Panc1 (cell line): Measurements from ENCODE around the gene B3GLCT. TPM values are rescaled to one million over a fixed set of nuclear protein-coding genes. Genes with fewer than 3 reads are reported as not detected.

Experiments
- ATAC-seq: fragments of 200-7000 bp; cut with Tn5 transposase; 2 replicates; pipeline ENCODE4 v1.9.1; 2020; ENCODE audit warnings: mild to moderate bottlenecking, moderate library complexity
- BruUV-seq: library from RNA; stranded (reverse); fragments of 400-500 nt; replicated peaks from 2 replicates; lab custom pipeline; 2021; lab: Mats Ljungman, UMichigan
- CTCF ChIA-PET: fragments of 300-600 bp; sonication (Branson Sonifier 250); formaldehyde crosslinking; loops from one replicate; lab custom pipeline; 2022; ENCODE audit warnings: antibody characterized with exemption; lab: Charles Lee
- POLR2A ChIA-PET: fragments of 300-600 bp; sonication (Branson Sonifier 250); formaldehyde crosslinking; loops from one replicate; lab custom pipeline; 2022; ENCODE audit warnings: antibody characterized with exemption; lab: Charles Lee
- DNase-seq: peaks from one replicate; pipeline ENCODE4 v3.0.0-alpha.2; 2010; ENCODE audit warnings: low read depth, low spot score
- H3K27ac ChIP-seq: 2 replicates; pipeline ENCODE4 v1.5.1; 2011; ENCODE audit warnings: mild to moderate bottlenecking, low read length, inconsistent platforms
- H3K27me3 ChIP-seq: fragments of 200-500 bp; sonication (Bioruptor generic); 2 replicates; pipeline ENCODE4 v1.6.0; 2014; ENCODE audit warnings: low read length, inconsistent platforms; ENCODE audit not compliant: control insufficient read depth, insufficient read depth
- H3K36me3 ChIP-seq: fragments of 200-500 bp; sonication (Bioruptor generic); 2 replicates; pipeline ENCODE4 v1.5.1; 2014; ENCODE audit warnings: inconsistent platforms, mild to moderate bottlenecking, low read length, moderate library complexity; ENCODE audit not compliant: control insufficient read depth, insufficient read depth
- H3K4me1 ChIP-seq: 2 replicates; pipeline ENCODE4 v1.5.1; 2011; ENCODE audit warnings: inconsistent platforms, mild to moderate bottlenecking, low read length, moderate library complexity; ENCODE audit not compliant: control insufficient read depth, insufficient read depth
- H3K4me3 ChIP-seq, 2 experiments: 2 replicates each; pipeline ENCODE4 v1.5.1; 2011 to 2012; ENCODE audit warnings: low read depth in 2 of 2, low read length in 2 of 2, mild to moderate bottlenecking in 2 of 2, inconsistent platforms in 1 of 2, moderate library complexity in 1 of 2
- H3K9me3 ChIP-seq: fragments of 200-500 bp; sonication (Bioruptor generic); 2 replicates; pipeline ENCODE4 v1.5.1; 2014; ENCODE audit warnings: low read depth, mild to moderate bottlenecking, inconsistent platforms, low read length, moderate library complexity; ENCODE audit not compliant: control insufficient read depth, insufficient read depth
- CTCF ChIP-seq: fragments of 450-650 bp; IDR thresholded peaks from 2 replicates; pipeline ENCODE4 v1.5.1; 2017; ENCODE audit warnings: mild to moderate bottlenecking
- POLR2AphosphoS5 ChIP-seq: IDR thresholded peaks from 2 replicates; pipeline ENCODE4 v1.6.1; 2012; ENCODE audit warnings: mild to moderate bottlenecking, low read depth, low read length, moderate library complexity
- REST ChIP-seq, 2 experiments: IDR thresholded peaks; 2 replicates each; pipeline ENCODE4 v1.6.1; 2011 to 2012; ENCODE audit warnings: low read depth in 2 of 2, control low read depth in 1 of 2, low read length in 1 of 2, mild to moderate bottlenecking in 1 of 2, moderate library complexity in 1 of 2; ENCODE audit not compliant: insufficient read depth in 1 of 2
- SIN3A ChIP-seq: IDR thresholded peaks from 2 replicates; pipeline ENCODE4 v1.6.1; 2012; ENCODE audit warnings: low read depth, mild to moderate bottlenecking, low read length, moderate library complexity, borderline replicate concordance; ENCODE audit not compliant: insufficient read depth
- TCF7L2 ChIP-seq: IDR thresholded peaks from 2 replicates; pipeline ENCODE4 v1.6.1; 2011; ENCODE audit warnings: mild to moderate bottlenecking, low read depth, low read length, inconsistent platforms
- in situ Hi-C: cut with HindIII; loops from 2 replicates; pipeline ENCODE4 v1.10.0; 2016; ENCODE audit warnings: low sequenced_read_pairs, low pct_unique_long_range_greater_than_20kb
- intact Hi-C: fragments of 100-400 bp; cut with micrococcal nuclease; formaldehyde crosslinking; loops from one replicate; pipeline ENCODE4 v1.10.0; 2022; ENCODE audit not compliant: unreplicated experiment
- total RNA-seq: library from RNA; stranded (reverse); gene quantifications from one replicate; pipeline ENCODE4 v1.2.1, GENCODE V29; 2021; ENCODE audit not compliant: unreplicated experiment

The B3GLCT gene
- total RNA-seq, 1 experiment from 2014 or later, result 16.5 TPM

GRCh38 chr13:31162151-31163008 is 37.4 kb upstream of the B3GLCT start:
- ChIA-PET CTCF (no interaction called here), POLR2A (no interaction called here)
- H3K4me3 ChIP-seq, result peak overlapping the region; percentile 85
- BruUV-seq, result TSS peak; percentile 98
- H3K27ac ChIP-seq, result peak overlapping the region; percentile 88
- H3K9me3 ChIP-seq, result no peaks in the 10 kb centered on the region
- 0 out of 2 replicates have a peak, but pooled peaks have one; percentile 4 for TF ChIP-seq SIN3A
- TF ChIP-seq REST (IDR thresholded peaks at IDR 0.05; ENCODE audit: insufficient read depth in 1 of 2, low read depth in 2 of 2, low read length in 1 of 2), result no peak
- TF ChIP-seq POLR2AphosphoS5, result peak; percentile 5; the same call in 1 of the 2 replicates
- peak; percentile 32; the same call in 1 of the 2 replicates for TF ChIP-seq TCF7L2
- peak; percentile 78 for DNase-seq
- ATAC-seq, result peak; percentile 97
- H3K27me3 ChIP-seq, result no peaks in the 10 kb centered on the region
- H3K4me1 ChIP-seq, result peaks cover 6% of the 10 kb centered on the region; the same call in 1 of the 2 replicates
- peaks cover 12% of the 10 kb centered on the region for H3K36me3 ChIP-seq
- in situ Hi-C loops, result no loop called here
- intact Hi-C loops, result no loop called here

DNA sequence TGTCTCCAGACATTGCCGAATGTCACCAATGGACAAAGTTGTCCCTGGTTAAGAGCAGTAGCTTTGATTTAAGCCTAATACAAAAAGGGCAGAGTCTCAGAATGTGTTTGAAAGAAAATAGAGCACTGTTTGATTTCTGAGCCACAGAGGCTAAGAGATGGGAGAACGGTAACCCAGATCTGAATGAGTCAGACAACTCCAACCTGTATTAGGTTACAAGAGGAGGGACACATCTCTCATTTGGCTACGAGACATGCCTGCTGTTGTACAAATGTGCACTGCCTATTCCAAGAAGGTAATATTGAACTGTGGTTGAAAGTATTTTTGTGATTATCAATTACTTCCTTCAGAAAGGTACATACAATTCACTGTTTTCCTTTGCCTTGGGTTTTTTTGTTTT is 33.2 kb upstream of the B3GLCT start:
- peaks cover 6% of the 10 kb centered on the region; the same call in 1 of the 2 replicates for H3K4me1 ChIP-seq
- intact Hi-C loops, result no loop called here
- H3K27ac ChIP-seq, result no peak overlapping the region
- TF ChIP-seq POLR2AphosphoS5, result no peak
- no peak for TF ChIP-seq TCF7L2
- TF ChIP-seq CTCF, result no peak
- TF ChIP-seq REST (IDR thresholded peaks at IDR 0.05; ENCODE audit: insufficient read depth in 1 of 2, low read depth in 2 of 2, low read length in 1 of 2), result no peak
- TF ChIP-seq SIN3A, result no peak
- BruUV-seq, result no TSS peak
- in situ Hi-C loops, result no loop called here
- ATAC-seq (no peak), DNase-seq (no peak)
- H3K9me3 ChIP-seq, result no peaks in the 10 kb centered on the region
- no peak overlapping the region for H3K4me3 ChIP-seq
- ChIA-PET POLR2A (interaction anchor here (0.6 kb wide), 1 partner anchor 31 kb away, joined by 12 read pairs; no protein-coding TSS in a partner anchor), CTCF (interaction anchor here (0.7 kb wide), 1 partner anchor 453 kb away, joined by 8 read pairs; no protein-coding TSS in a partner anchor)
- H3K27me3 ChIP-seq, result no peaks in the 10 kb centered on the region
- H3K36me3 ChIP-seq, result no peaks in the 10 kb centered on the region; the same call in 1 of the 2 replicates
